GM12892 (cell line): Measurements from ENCODE around the gene SULT4A1.

Experiments used
- POLR2A ChIP-seq: IDR thresholded peaks from 2 replicates; pipeline ENCODE4 v1.6.1; 2011; ENCODE audit warnings: low read depth, low read length, control low read depth
- POLR2AphosphoS5 ChIP-seq: IDR thresholded peaks from 2 replicates; pipeline ENCODE4 v1.6.1; 2011; ENCODE audit warnings: low read depth, low read length, control low read depth

DNA sequence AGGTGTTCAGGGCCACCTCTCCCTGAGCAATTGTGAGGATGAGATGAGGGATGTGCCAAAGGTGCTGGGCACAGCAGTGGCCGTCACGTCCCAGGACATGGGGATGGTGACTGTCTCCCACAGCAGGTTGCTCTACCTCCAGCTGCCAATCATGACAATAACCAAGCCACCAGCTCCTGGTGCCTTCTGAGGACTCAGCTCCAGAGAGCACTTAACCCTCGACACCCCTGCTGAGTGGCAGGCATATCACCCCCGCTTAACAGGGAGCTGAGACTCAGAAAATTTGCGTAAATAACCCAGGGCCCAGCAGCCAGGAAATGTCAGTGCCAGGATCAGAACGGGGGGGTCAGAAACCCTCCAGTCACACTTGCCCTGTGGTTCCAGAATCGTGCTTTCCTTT lies 37.9 kb upstream of the SULT4A1 start:
- TF ChIP-seq POLR2AphosphoS5 (no peak), POLR2A (no peak)
